Measurements from ENCODE around the gene APOA4. TPM values are rescaled to one million over a fixed set of nuclear protein-coding genes. Genes with fewer than 3 reads are reported as not detected.
A peak's percentile ranks its signal among the peaks of the same experiment; 100 is the strongest.

APOA4 gene
- total RNA-seq, 2 experiments from 2014 or later, result not detected

- H3K9me3 Mint-ChIP-seq (ENCODE audit: low read depth), result no peaks in the 10 kb centered on the region
- ATAC-seq (no peak), DNase-seq (no peak)
- H3K27ac Mint-ChIP-seq, result no peak overlapping the region
- peaks cover 38% of the 10 kb centered on the region for H3K36me3 Mint-ChIP-seq (ENCODE audit: low read depth)
- ChIA-PET CTCF (interaction anchor here (1.1 kb wide), 1 partner anchor 10 kb away, joined by 3 read pairs; no protein-coding TSS in a partner anchor), POLR2A (no interaction called here)
- peaks cover 42% of the 10 kb centered on the region for H3K4me1 Mint-ChIP-seq
- H3K4me3 Mint-ChIP-seq, result no peak overlapping the region
- no peaks in the 10 kb centered on the region for H3K27me3 Mint-ChIP-seq
- intact Hi-C loops (cut with DNase I, micrococcal nuclease), result no loop called here
These were observed 26.0 kb upstream of the APOA4 start for GRCh38 chr11:116849060-116849459.

- DNase-seq (no peak), ATAC-seq (no peak)
- Mint-ChIP-seq H3K4me1 (peaks cover 27% of the 10 kb centered on the region), H3K27ac (no peak overlapping the region), H3K36me3 (ENCODE audit: low read depth) (peaks cover 49% of the 10 kb centered on the region), H3K27me3 (no peaks in the 10 kb centered on the region), H3K9me3 (ENCODE audit: low read depth) (no peaks in the 10 kb centered on the region), H3K4me3 (no peak overlapping the region)
- intact Hi-C loops (cut with DNase I, micrococcal nuclease), result no loop called here
- ChIA-PET POLR2A (no interaction called here), CTCF (interaction anchor here (0.7 to 2.9 kb wide), 3 partner anchors 11 to 259 kb away, joined by 3 to 14 read pairs (median 3); no protein-coding TSS in a partner anchor)
These were observed 24.5 kb upstream of the APOA4 start for GRCh38 chr11:116847612-116848011.

- peaks cover 4% of the 10 kb centered on the region for H3K4me1 Mint-ChIP-seq
- ChIA-PET POLR2A (no interaction called here), CTCF (interaction anchor here (0.8 kb wide), 1 partner anchor 53 kb away, joined by 3 read pairs; the partner anchor contains the start of gene APOA5)
- no peak overlapping the region for H3K4me3 Mint-ChIP-seq
- H3K27ac Mint-ChIP-seq, result no peak overlapping the region
- no peaks in the 10 kb centered on the region for H3K9me3 Mint-ChIP-seq (ENCODE audit: low read depth)
- H3K27me3 Mint-ChIP-seq, result no peaks in the 10 kb centered on the region
- DNase-seq, result no peak
- intact Hi-C loops (cut with DNase I, micrococcal nuclease), result no loop called here
- no peak for ATAC-seq
- peaks cover 42% of the 10 kb centered on the region for H3K36me3 Mint-ChIP-seq (ENCODE audit: low read depth)
These were observed 21.6 kb upstream of the APOA4 start for GRCh38 chr11:116844722-116845121.

GRCh38 chr11:116843661-116844060 is 20.6 kb upstream of the APOA4 start:
- no peaks in the 10 kb centered on the region for H3K27me3 Mint-ChIP-seq
- H3K4me3 Mint-ChIP-seq, result no peak overlapping the region
- ATAC-seq (no peak), DNase-seq (no peak)
- no peaks in the 10 kb centered on the region for H3K9me3 Mint-ChIP-seq (ENCODE audit: low read depth)
- peaks cover 38% of the 10 kb centered on the region for H3K36me3 Mint-ChIP-seq (ENCODE audit: low read depth)
- intact Hi-C loops (cut with DNase I, micrococcal nuclease), result no loop called here
- no peak overlapping the region for H3K27ac Mint-ChIP-seq
- H3K4me1 Mint-ChIP-seq, result peaks cover 2% of the 10 kb centered on the region
- CTCF ChIA-PET, result no interaction called here
- POLR2A ChIA-PET, result no interaction called here

DNA sequence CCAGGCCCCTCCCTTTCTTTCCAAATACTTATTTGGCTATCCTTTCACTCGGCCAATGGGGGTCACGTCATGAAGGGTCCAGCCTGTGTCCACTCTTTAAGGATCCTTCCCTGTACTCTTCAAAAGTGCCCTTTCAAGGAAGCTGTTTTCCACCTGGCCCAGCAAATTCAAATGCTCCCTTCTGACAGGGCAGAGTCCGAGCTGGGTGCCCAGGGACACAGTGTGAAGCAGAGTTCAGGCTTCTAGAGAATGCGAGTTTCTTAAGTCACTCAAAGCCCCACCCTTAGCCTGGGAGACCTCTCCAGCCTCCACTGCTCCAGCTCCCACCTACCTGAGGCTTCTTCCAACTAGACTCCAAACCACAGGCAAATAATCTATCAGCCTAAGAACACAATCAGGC is 19.8 kb upstream of the APOA4 start:
- Mint-ChIP-seq H3K9me3 (ENCODE audit: low read depth) (no peaks in the 10 kb centered on the region), H3K36me3 (ENCODE audit: low read depth) (peaks cover 35% of the 10 kb centered on the region), H3K4me3 (no peak overlapping the region), H3K27me3 (no peaks in the 10 kb centered on the region), H3K4me1 (peaks cover 2% of the 10 kb centered on the region), H3K27ac (no peak overlapping the region)
- DNase-seq (no peak), ATAC-seq (no peak)
- intact Hi-C loops (cut with DNase I, micrococcal nuclease), result no loop called here
- CTCF ChIA-PET, result interaction anchor here (0.7 to 1.5 kb wide), 3 partner anchors 9 to 56 kb away, joined by 3 read pairs; no protein-coding TSS in a partner anchor
- POLR2A ChIA-PET, result no interaction called here

GRCh38 chr11:116842117-116842516 is 19.0 kb upstream of the APOA4 start:
- Mint-ChIP-seq H3K4me1 (peaks cover 2% of the 10 kb centered on the region), H3K36me3 (ENCODE audit: low read depth) (peaks cover 29% of the 10 kb centered on the region), H3K9me3 (ENCODE audit: low read depth) (no peaks in the 10 kb centered on the region), H3K27me3 (no peaks in the 10 kb centered on the region), H3K4me3 (no peak overlapping the region), H3K27ac (no peak overlapping the region)
- ATAC-seq (no peak), DNase-seq (no peak)
- CTCF ChIA-PET, result interaction anchor here (1.0 to 1.5 kb wide), 3 partner anchors 10 to 52 kb away, joined by 3 read pairs; no protein-coding TSS in a partner anchor
- intact Hi-C loops (cut with DNase I, micrococcal nuclease), result no loop called here
- POLR2A ChIA-PET, result no interaction called here

DNA sequence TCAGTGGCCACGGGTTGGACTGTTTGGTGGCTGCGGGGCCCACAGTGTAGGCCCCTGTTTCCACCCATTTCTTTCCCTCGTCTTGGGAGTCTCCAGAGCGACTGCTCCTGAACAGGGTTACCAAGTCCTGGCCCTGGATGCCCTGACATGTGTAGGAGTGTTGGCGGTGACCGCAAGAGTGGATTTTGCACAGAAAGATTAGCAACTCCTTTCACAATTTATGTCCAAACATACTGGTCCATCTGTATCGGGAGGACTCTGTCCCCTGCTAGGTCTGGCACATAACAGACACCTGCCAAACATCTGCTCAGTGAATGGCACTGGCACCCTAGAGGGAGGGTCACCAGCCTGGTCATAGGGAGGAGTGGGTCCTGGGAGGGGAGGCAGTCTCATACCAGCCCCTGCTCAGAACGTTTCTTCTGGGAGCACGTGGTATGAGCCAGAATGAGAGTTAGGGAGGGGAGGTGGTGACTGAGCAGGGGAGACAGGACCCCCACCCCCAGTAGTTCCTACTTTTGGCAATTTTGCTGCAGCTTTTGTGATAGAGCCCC is 17.7 kb upstream of the APOA4 start:
- ChIA-PET POLR2A (no interaction called here), CTCF (interaction anchor here (1.0 kb wide), 1 partner anchor 12 kb away, joined by 3 read pairs; no protein-coding TSS in a partner anchor)
- H3K9me3 Mint-ChIP-seq (ENCODE audit: low read depth), result no peaks in the 10 kb centered on the region
- H3K36me3 Mint-ChIP-seq (ENCODE audit: low read depth), result peaks cover 19% of the 10 kb centered on the region
- H3K4me3 Mint-ChIP-seq, result no peak overlapping the region
- no peaks in the 10 kb centered on the region for H3K27me3 Mint-ChIP-seq
- intact Hi-C loops (cut with DNase I, micrococcal nuclease), result no loop called here
- peaks cover 6% of the 10 kb centered on the region for H3K4me1 Mint-ChIP-seq
- no peak for DNase-seq
- H3K27ac Mint-ChIP-seq, result no peak overlapping the region
- no peak for ATAC-seq

GRCh38 chr11:116840224-116840745 is 17.2 kb upstream of the APOA4 start:
- Mint-ChIP-seq H3K27ac (peak overlapping the region; percentile 33), H3K4me1 (peaks cover 7% of the 10 kb centered on the region), H3K27me3 (no peaks in the 10 kb centered on the region), H3K9me3 (ENCODE audit: low read depth) (no peaks in the 10 kb centered on the region), H3K4me3 (no peak overlapping the region), H3K36me3 (ENCODE audit: low read depth) (peaks cover 16% of the 10 kb centered on the region)
- DNase-seq (no peak), ATAC-seq (no peak)
- CTCF ChIA-PET, result interaction anchor here (0.6 to 1.0 kb wide), 4 partner anchors 13 to 332 kb away, joined by 3 to 4 read pairs (median 3); no protein-coding TSS in a partner anchor
- intact Hi-C loops (cut with DNase I, micrococcal nuclease), result no loop called here
- POLR2A ChIA-PET, result no interaction called here

GRCh38 chr11:116838321-116839084 is 15.4 kb upstream of the APOA4 start:
- CTCF ChIA-PET, result no interaction called here
- Mint-ChIP-seq H3K4me3 (no peak overlapping the region), H3K9me3 (ENCODE audit: low read depth) (no peaks in the 10 kb centered on the region), H3K4me1 (peaks cover 11% of the 10 kb centered on the region), H3K36me3 (ENCODE audit: low read depth) (peaks cover 5% of the 10 kb centered on the region), H3K27me3 (peaks cover 3% of the 10 kb centered on the region), H3K27ac (no peak overlapping the region)
- DNase-seq, result no peak
- intact Hi-C loops (cut with DNase I, micrococcal nuclease), result loop anchor here in 1 of 2 experiments (5.0 kb wide), 1 partner anchor 106 kb away; no protein-coding TSS in a partner anchor
- POLR2A ChIA-PET, result no interaction called here
- ATAC-seq, result no peak

GRCh38 chr11:116837231-116838091 is 14.4 kb upstream of the APOA4 start, which contains the start of gene APOA1:
Gene APOA1 (minus strand): TSS chr11:116837622. CDS start chr11:116837387, 235 bp downstream.
- no peak for DNase-seq
- no peak within 1 kb of the TSS for H3K4me3 Mint-ChIP-seq
- no peaks in the 10 kb centered on the region for H3K9me3 Mint-ChIP-seq (ENCODE audit: low read depth)

DNA sequence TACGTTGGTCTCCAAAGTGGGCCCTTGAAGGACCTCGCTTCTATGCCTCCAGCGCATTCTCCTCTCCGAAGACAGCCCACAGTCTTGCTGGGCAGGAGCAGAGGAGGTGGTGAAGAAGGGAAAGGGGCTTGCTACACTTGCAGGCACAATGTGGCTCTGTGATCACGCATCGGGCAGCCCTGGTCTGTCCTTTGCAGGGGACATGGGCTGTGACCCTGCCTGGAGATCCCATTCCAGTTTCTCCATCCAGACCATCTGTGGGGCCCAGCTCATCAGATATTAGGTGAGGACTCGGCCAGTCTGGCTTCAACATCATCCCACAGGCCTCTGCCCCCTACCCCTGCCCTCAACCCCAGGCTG is 13.5 kb upstream of the APOA4 start:
- intact Hi-C loops (cut with DNase I, micrococcal nuclease), result loop anchor here (1.0 to 5.0 kb wide), 3 partner anchors 45 to 104 kb away; partner anchors contain the start of gene APOA5 (in 2 of the 2)
- POLR2A ChIA-PET, result interaction anchor here (0.6 to 1.3 kb wide), 3 partner anchors 12 to 189 kb away, joined by 3 to 7 read pairs (median 4); no protein-coding TSS in a partner anchor
- DNase-seq (no peak), ATAC-seq (no peak)
- Mint-ChIP-seq H3K36me3 (ENCODE audit: low read depth) (no peaks in the 10 kb centered on the region), H3K9me3 (ENCODE audit: low read depth) (no peaks in the 10 kb centered on the region), H3K27ac (no peak overlapping the region), H3K4me1 (peaks cover 11% of the 10 kb centered on the region), H3K4me3 (no peak overlapping the region), H3K27me3 (peaks cover 3% of the 10 kb centered on the region)
- CTCF ChIA-PET, result interaction anchor here (0.5 to 5.7 kb wide), 28 partner anchors 11 to 1039 kb away, joined by 3 to 89 read pairs (median 6); partner anchors contain the start of genes APOA5, BUD13, SIDT2 and ZPR1

More at GRCh38 chr11:116837231-116838091, 14.4 kb upstream of the APOA4 start, which contains the start of gene APOA1:
- CTCF ChIA-PET, result interaction anchor here (0.7 to 5.7 kb wide), 8 partner anchors 10 to 296 kb away, joined by 3 to 89 read pairs (median 10); partner anchors contain the start of genes APOA5 and ZPR1
- H3K36me3 Mint-ChIP-seq (ENCODE audit: low read depth), result no peaks in the 10 kb centered on the region
- peaks cover 3% of the 10 kb centered on the region for H3K27me3 Mint-ChIP-seq
- POLR2A ChIA-PET, result no interaction called here
- no peak for ATAC-seq
- H3K27ac Mint-ChIP-seq, result no peak within 1 kb of the TSS
- peaks cover 11% of the 10 kb centered on the region for H3K4me1 Mint-ChIP-seq
- intact Hi-C loops (cut with DNase I, micrococcal nuclease), result loop anchor here in 1 of 2 experiments (5.0 kb wide), 1 partner anchor 105 kb away; no protein-coding TSS in a partner anchor

All from activated CD4-positive, alpha-beta T cell treated with anti-CD3 and anti-CD28 coated beads for 36 hours (primary cell).